MM.1S (cell line): ENCODE data around the gene CES5A.

Source experiments
- DNase-seq: peaks from one replicate; pipeline ENCODE4 v3.0.0-alpha.2; 2015
- H2AFZ ChIP-seq: fragments of 300-600 bp; sonication (generic); 2 replicates; pipeline ENCODE4 v1.6.0; 2016; ENCODE audit warnings: antibody characterized with exemption, low read length
- H3F3A ChIP-seq: fragments of 300-600 bp; sonication (generic); 2 replicates; pipeline ENCODE4 v1.6.1; 2016; ENCODE audit warnings: mild to moderate bottlenecking, antibody characterized with exemption, low read length, moderate library complexity, mixed read lengths; ENCODE audit not compliant: insufficient read depth
- H3K27ac ChIP-seq: fragments of 300-600 bp; sonication (generic); 2 replicates; pipeline ENCODE4 v1.5.1; 2016; ENCODE audit warnings: mild to moderate bottlenecking, low read length
- H3K27me3 ChIP-seq: fragments of 300-600 bp; sonication (generic); replicated peaks from 2 replicates; pipeline ENCODE4 v1.6.0; 2016; ENCODE audit warnings: low read length; ENCODE audit not compliant: insufficient read depth
- H3K36me3 ChIP-seq: fragments of 300-600 bp; sonication (generic); replicated peaks from 2 replicates; pipeline ENCODE4 v1.6.1; 2016; ENCODE audit warnings: mild to moderate bottlenecking, low read length, mixed read lengths; ENCODE audit not compliant: insufficient read depth
- H3K4me1 ChIP-seq: fragments of 300-600 bp; sonication (generic); 2 replicates; pipeline ENCODE4 v1.6.1; 2016; ENCODE audit warnings: low read length, mixed read lengths
- H3K4me2 ChIP-seq: fragments of 300-600 bp; sonication (generic); 2 replicates; pipeline ENCODE4 v1.6.0; 2016; ENCODE audit warnings: low read depth, low read length
- H3K4me3 ChIP-seq: fragments of 300-600 bp; sonication (generic); 2 replicates; pipeline ENCODE4 v1.5.1; 2016; ENCODE audit warnings: low read length, mixed read lengths
- H3K79me2 ChIP-seq: fragments of 300-600 bp; sonication (generic); 2 replicates; pipeline ENCODE4 v1.6.1; 2016; ENCODE audit warnings: mixed run types, low read length, mixed read lengths
- H3K9ac ChIP-seq: fragments of 300-600 bp; sonication (generic); 2 replicates; pipeline ENCODE4 v1.6.1; 2016; ENCODE audit warnings: low read length, mixed read lengths
- H3K9me2 ChIP-seq: fragments of 300-600 bp; sonication (generic); replicated peaks from 2 replicates; pipeline ENCODE4 v1.6.1; 2016; ENCODE audit warnings: mild to moderate bottlenecking, low read length, mixed read lengths; ENCODE audit not compliant: insufficient read depth
- H3K9me3 ChIP-seq: fragments of 300-600 bp; sonication (generic); replicated peaks from 2 replicates; pipeline ENCODE4 v1.6.1; 2016; ENCODE audit warnings: mild to moderate bottlenecking, low read length, mixed read lengths; ENCODE audit not compliant: insufficient read depth
- H4K20me1 ChIP-seq: fragments of 300-600 bp; sonication (generic); 2 replicates; pipeline ENCODE4 v1.6.1; 2016; ENCODE audit warnings: mild to moderate bottlenecking, low read length, moderate library complexity, mixed read lengths; ENCODE audit not compliant: insufficient read depth
- EZH2 ChIP-seq: fragments of 300-600 bp; sonication (generic); optimal IDR thresholded peaks from 2 replicates; pipeline ENCODE3; 2017; ENCODE audit warnings: low read depth, mild to moderate bottlenecking, antibody characterized with exemption, low read length, mixed read lengths
- EZH2phosphoT487 ChIP-seq: fragments of 300-600 bp; sonication (generic); IDR thresholded peaks from 2 replicates; pipeline ENCODE4 v1.6.1; 2018; ENCODE audit warnings: antibody characterized with exemption, low read length
- TF ChIP-seq, protein P1 (sequence below): fragments of 300-600 bp; sonication (generic); IDR thresholded peaks from 2 replicates; pipeline ENCODE4 v1.5.1; 2016; ENCODE audit warnings: antibody characterized with exemption, low read length, mixed read lengths

CES5A gene

GRCh38 chr16:55872130-55872529 lies 3.0 kb downstream of the CES5A start:
- Histone ChIP-seq H3K4me2 (no peak overlapping the region), H2AFZ (no peak overlapping the region), H3K79me2 (no peaks in the 10 kb centered on the region), H3K9me3 (no peaks in the 10 kb centered on the region), H3K9ac (no peak overlapping the region), H3K27ac (no peak overlapping the region), H3K4me3 (no peak overlapping the region), H3K27me3 (no peaks in the 10 kb centered on the region), H3F3A (no peaks in the 10 kb centered on the region), H3K36me3 (no peaks in the 10 kb centered on the region), H3K4me1 (no peaks in the 10 kb centered on the region), H4K20me1 (no peaks in the 10 kb centered on the region), H3K9me2 (no peaks in the 10 kb centered on the region)
- TF ChIP-seq, protein P1, sequence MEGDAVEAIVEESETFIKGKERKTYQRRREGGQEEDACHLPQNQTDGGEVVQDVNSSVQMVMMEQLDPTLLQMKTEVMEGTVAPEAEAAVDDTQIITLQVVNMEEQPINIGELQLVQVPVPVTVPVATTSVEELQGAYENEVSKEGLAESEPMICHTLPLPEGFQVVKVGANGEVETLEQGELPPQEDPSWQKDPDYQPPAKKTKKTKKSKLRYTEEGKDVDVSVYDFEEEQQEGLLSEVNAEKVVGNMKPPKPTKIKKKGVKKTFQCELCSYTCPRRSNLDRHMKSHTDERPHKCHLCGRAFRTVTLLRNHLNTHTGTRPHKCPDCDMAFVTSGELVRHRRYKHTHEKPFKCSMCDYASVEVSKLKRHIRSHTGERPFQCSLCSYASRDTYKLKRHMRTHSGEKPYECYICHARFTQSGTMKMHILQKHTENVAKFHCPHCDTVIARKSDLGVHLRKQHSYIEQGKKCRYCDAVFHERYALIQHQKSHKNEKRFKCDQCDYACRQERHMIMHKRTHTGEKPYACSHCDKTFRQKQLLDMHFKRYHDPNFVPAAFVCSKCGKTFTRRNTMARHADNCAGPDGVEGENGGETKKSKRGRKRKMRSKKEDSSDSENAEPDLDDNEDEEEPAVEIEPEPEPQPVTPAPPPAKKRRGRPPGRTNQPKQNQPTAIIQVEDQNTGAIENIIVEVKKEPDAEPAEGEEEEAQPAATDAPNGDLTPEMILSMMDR = no peak
- no peak for TF ChIP-seq EZH2phosphoT487
- no peak for TF ChIP-seq EZH2
- DNase-seq = no peak

DNA sequence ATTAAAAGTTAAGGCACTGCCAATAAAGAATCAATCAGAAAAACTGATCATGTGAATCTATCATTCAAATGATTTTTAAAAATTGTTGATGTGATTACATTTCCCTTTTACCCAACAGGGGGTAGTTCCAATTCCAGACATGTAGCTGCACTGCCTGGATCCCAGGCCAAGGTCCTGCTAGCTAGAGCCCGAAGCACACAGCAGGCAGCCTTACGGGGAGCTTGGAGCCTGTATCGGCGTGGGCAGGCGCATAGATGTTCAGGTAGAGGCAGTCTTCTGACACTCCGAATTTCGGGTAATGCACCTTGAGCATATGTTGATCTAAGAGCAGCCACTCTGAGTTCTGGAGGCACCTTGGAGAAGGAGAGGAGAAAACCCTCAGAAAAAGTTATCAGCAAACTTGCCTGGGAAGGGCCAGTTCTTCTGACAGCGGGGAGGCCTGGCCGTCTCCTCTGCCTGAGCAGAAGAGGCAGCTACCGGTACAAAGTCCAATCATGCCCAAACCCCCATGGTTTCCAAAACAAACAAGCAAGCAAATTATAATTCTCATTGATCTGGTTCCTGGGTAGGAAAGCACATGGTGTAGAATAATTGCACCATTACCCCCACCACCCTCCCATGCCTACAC lies 3.6 kb downstream of the CES5A start:
- TF ChIP-seq, protein P1 = no peak
- TF ChIP-seq EZH2 (no peak), EZH2phosphoT487 (no peak)
- DNase-seq = no peak
- H3K9me3 ChIP-seq = no peaks in the 10 kb centered on the region
- no peak overlapping the region for H3K27ac ChIP-seq
- no peaks in the 10 kb centered on the region for H3K4me1 ChIP-seq
- H3K4me3 ChIP-seq = no peak overlapping the region
- no peaks in the 10 kb centered on the region for H3K36me3 ChIP-seq
- H3K79me2 ChIP-seq = no peaks in the 10 kb centered on the region
- no peaks in the 10 kb centered on the region for H3K9me2 ChIP-seq
- no peaks in the 10 kb centered on the region for H3K27me3 ChIP-seq
- H2AFZ ChIP-seq = no peak overlapping the region
- H3K9ac ChIP-seq = no peak overlapping the region
- H4K20me1 ChIP-seq = no peaks in the 10 kb centered on the region
- no peaks in the 10 kb centered on the region for H3F3A ChIP-seq
- no peak overlapping the region for H3K4me2 ChIP-seq

GRCh38 chr16:55868980-55869379 lies 6.2 kb downstream of the CES5A start:
- H3K9me2 ChIP-seq = no peaks in the 10 kb centered on the region
- no peaks in the 10 kb centered on the region for H3K79me2 ChIP-seq
- no peak overlapping the region for H3K9ac ChIP-seq
- H3K27ac ChIP-seq = no peak overlapping the region
- H3K27me3 ChIP-seq = no peaks in the 10 kb centered on the region
- no peaks in the 10 kb centered on the region for H3F3A ChIP-seq
- H2AFZ ChIP-seq = no peak overlapping the region
- no peaks in the 10 kb centered on the region for H4K20me1 ChIP-seq
- H3K4me1 ChIP-seq = no peaks in the 10 kb centered on the region
- H3K9me3 ChIP-seq = no peaks in the 10 kb centered on the region
- TF ChIP-seq EZH2phosphoT487 = no peak
- TF ChIP-seq, protein P1 = no peak
- no peak for TF ChIP-seq EZH2
- H3K4me3 ChIP-seq = no peak overlapping the region
- no peak for DNase-seq
- no peak overlapping the region for H3K4me2 ChIP-seq
- H3K36me3 ChIP-seq = no peaks in the 10 kb centered on the region
